B cell (primary cell): ENCODE measurements around the gene NAV2.

Source experiments
- EZH2 ChIP-seq: IDR thresholded peaks from 2 replicates; pipeline ENCODE4 v1.6.1; 2012; ENCODE audit warnings: borderline replicate concordance, low read depth, mild to moderate bottlenecking, moderate library complexity, low read length; ENCODE audit not compliant: insufficient read depth, poor library complexity, severe bottlenecking
- TF ChIP-seq, protein P1 (sequence below): fragments of 200-600 bp; IDR thresholded peaks from one replicate; pipeline ENCODE4 v1.8.0; 2022; ENCODE audit warnings: antibody characterized with exemption, mild to moderate bottlenecking

- TF ChIP-seq, protein P1, sequence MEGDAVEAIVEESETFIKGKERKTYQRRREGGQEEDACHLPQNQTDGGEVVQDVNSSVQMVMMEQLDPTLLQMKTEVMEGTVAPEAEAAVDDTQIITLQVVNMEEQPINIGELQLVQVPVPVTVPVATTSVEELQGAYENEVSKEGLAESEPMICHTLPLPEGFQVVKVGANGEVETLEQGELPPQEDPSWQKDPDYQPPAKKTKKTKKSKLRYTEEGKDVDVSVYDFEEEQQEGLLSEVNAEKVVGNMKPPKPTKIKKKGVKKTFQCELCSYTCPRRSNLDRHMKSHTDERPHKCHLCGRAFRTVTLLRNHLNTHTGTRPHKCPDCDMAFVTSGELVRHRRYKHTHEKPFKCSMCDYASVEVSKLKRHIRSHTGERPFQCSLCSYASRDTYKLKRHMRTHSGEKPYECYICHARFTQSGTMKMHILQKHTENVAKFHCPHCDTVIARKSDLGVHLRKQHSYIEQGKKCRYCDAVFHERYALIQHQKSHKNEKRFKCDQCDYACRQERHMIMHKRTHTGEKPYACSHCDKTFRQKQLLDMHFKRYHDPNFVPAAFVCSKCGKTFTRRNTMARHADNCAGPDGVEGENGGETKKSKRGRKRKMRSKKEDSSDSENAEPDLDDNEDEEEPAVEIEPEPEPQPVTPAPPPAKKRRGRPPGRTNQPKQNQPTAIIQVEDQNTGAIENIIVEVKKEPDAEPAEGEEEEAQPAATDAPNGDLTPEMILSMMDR: no peak
- TF ChIP-seq EZH2: no peak
Measured at GRCh38 chr11:19954899-19955298, 242.3 kb downstream of the NAV2 start.
